Measurements from ENCODE around the gene HNRNPDL. TPM values are rescaled to one million over a fixed set of nuclear protein-coding genes. Genes with fewer than 3 reads are reported as not detected.
A peak's percentile ranks its signal among the peaks of the same experiment; 100 is the strongest.
"Not testable (repeated sequence)": the region's sequence is repeated elsewhere in the genome, so short reads cannot be mapped to it uniquely, and the experiment has no call there.

HNRNPDL gene
- total RNA-seq, 1 donor, result 77.0 TPM

DNA sequence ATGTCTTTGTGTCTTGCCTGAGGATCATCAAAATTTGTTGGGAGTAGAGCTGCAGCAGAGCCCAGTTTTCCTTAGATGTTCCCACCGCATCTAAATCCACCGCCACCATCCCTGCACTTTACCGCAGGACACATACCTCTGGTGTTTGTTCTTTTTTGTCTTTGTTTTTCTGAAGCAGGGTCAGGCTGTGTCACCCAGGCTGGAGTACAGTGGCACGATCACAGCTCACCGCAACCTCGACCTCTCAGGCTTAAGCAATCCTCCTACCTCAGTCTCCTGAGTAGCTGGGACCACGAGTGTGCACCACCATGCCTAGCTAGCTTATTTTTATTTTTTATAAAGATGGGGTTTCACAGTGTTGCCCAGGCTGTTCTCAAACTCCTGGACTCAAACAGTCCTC lies 4.7 kb upstream of the HNRNPDL start:
- no peak for DNase-seq (ENCODE audit: low read depth in 2 of 3, low spot score in 2 of 3)

DNA sequence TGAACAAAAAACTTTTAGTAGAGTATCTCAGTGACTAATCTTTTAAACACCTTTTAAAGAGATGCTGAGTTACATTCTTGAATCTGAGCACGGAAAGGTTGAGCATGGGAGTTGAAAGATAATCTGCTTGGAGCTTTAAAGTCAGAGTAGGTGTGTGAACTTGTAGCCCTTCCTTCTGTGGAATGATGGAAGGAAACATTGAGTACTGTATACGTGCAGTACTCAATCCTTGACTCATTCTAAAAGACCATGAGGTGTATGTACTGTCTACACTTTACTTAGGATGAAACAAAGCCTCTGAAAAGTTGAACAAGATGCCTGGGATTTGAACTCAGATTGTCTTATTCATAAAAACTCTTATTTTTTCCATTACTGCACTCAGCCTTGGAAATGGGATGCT lies 3.5 kb upstream of the HNRNPDL start:
- no peak for DNase-seq (ENCODE audit: low read depth in 2 of 3, low spot score in 2 of 3)

DNA sequence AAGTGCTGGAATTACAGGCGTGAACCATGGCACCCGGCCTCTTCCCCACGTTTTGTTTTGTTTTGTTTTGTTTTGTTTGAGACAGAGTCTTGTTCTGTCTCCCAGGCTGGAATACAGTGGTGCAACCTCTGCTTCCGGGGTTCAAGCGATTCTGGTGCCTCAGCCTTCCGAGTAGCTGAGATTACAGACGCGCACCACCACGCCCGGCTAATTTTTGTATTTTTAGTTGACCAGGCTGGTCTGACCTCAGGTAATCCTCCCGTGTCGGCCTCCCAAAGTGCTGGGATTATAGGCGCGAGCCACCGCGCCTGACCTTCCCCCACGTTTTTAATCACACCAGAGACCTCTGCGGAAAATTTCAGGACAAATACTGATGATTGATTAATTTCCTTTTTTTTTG lies 2.3 kb upstream of the HNRNPDL start:
- DNase-seq (ENCODE audit: low read depth in 2 of 3, low spot score in 2 of 3), result no peak

DNA sequence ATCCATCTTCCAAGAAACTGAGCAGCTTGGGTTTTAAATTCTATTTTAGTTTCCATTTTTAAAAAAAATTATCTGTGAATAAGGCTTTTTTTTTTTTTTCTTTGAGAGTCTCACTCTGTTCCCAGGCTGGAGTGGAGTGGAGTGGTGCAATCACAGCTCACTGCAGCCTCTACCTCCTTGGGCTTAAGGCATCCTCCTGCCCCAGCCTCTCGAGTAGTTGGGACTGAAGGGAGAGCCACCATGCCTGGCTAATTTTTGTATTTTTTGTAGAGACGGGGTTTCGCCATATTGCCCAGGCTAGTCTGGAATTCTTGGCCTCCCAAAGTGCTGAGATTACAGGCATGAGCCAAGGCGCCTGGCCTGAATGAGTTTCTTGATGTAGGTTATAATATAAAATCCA lies 1.6 kb upstream of the HNRNPDL start:
- DNase-seq (ENCODE audit: low read depth in 2 of 3, low spot score in 2 of 3), result no peak

DNA sequence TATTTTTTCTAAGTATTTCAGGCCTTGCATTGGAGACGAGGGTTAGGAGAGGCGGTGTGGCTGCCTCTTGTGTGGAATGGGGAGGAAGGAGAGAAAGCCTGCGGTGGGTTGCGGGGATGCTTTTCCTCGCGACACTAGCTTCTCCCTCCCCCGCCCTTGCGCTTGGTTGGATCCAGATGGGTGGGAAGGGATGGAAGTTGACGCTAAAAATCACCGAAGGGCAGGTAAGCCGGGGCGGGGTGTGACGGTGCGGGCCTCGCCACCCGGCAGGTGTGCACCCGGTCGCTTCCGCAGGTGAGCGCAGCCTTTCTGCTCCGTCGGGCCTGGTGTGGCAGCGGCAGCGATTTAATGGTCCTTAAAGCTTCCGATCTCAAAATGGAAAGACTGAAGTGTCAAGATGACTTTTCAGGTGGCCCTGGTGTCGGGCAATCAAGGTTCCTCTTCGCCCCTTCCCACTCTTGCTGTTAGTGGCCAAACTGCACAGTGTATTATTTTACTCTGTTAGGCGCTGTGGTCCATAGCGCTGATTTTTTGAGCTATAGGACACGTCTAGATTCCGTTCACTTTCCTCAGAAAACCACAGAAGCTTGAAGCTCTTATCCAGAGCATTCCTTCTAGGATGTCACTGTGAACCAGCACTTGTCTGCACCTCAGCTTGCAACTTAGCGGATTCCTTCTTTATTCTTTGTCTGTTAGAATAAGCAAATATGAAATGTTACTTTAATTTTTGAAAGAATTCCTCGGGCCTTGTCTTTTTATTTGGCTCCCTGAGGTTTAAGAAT lies 893 bp upstream of the HNRNPDL start:
- DNase-seq (ENCODE audit: low read depth in 2 of 3, low spot score in 2 of 3), result peak in 2 of 3 donors; percentile 17 to 21

DNA sequence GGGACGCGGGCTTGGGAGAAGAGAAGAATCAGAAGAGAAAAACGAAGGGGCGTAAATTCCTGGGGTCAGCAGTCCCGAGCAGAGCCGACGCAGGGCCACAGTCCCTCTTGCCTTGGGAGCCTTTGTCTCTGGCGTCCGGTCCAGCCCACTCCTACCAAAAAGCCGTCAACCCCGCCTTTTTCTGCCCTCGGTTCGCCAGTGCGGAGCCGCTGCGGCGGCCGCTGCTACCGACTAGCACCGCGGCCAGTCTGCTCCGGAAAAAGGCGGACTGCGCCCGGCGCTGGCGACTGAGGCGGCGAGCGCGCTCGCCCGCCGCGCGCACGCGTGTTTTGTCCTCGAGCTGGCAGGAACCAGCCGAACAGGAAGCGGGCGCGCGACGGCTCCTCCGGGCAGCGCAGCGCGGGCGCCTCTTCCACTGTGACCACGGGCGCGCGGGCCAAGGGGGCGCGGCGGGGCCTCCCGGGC lies 502 bp downstream of the HNRNPDL start:
- DNase-seq (ENCODE audit: low read depth in 2 of 3, low spot score in 2 of 3), result peak in 1 of 3 donors; percentile 64

DNA sequence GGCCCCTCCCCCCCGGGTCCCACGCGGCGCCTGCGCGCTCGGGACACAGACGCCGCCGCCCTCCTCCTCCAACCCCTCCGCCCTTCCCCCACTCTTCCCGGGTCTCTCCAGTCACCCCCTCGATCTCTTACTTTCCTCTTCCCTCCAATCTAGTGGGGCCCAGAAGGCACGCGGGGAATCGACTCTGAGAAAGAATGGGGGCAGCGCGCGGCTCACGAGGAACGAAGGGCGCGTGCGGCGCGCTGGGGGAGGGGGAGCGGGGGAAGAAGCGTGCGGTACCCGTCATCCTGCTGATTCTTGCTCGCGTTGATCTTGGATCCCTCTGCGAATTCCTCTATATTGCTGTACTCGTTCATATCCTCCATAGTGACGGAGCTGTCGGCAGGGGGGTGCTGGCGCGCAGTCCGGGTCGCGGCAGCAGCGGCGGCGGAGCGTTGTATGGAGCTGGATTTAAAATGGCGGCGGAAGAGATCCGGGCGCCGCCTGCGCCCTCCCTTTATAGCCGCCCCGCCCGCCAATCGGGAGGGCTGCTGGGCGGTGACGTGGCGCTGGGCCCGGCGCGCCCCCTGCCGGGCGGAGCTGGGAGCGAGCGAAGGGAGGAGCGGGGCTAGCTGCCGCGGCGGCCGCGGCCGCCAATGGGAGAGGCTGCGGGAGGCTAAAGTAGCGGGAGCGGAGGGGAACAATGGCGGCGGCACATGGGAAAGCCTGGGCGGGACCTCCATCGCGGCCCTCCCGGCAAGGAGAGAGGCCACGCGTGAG lies 1.1 kb downstream of the HNRNPDL start:
- peak; percentile 92 to 98 (median 95) for DNase-seq (ENCODE audit: low read depth in 2 of 3, low spot score in 2 of 3)

DNA sequence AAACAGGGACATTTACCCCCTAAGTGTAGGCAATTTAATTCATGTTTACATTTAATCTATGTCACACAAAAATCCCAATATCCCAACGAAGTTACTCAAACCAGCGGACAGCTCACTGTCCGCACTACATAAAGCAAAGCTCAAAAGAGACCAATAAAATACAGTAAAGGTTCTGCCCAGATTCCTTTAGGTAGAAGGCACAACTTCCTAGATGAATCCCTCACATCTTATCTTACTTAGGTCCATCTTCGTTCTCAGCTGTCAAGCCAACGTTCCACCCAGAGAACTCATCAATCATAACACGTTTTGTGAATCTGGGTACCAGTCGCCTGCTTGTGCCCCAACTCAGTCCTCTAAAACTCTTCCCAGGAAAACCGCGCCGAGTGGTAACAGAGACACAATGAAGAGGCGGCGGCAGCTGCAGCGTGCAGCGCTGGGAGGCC lies 1.7 kb downstream of the HNRNPDL start:
- DNase-seq (ENCODE audit: low read depth in 2 of 3, low spot score in 2 of 3), result no peak

DNA sequence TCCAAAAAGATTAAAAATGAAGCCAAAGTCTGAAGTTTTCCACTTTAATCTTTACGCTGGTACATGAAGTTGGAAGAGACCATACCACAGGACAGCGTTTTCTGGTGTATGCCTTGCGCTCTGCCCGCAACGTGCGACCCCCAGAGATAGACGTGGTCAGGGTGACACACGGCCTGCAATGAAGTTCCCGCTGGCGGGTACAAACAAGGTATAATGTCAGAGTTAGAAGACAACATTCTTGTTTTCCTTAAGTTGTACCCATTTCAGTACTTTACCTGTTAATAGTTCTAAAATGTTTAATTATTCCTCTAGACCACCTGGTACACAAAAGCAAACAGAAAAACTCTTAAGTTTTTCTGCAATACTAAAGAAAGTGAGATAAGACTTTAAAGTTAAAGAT lies 4.8 kb downstream of the HNRNPDL start:
- DNase-seq (ENCODE audit: low read depth in 2 of 3, low spot score in 2 of 3), result no peak

DNA sequence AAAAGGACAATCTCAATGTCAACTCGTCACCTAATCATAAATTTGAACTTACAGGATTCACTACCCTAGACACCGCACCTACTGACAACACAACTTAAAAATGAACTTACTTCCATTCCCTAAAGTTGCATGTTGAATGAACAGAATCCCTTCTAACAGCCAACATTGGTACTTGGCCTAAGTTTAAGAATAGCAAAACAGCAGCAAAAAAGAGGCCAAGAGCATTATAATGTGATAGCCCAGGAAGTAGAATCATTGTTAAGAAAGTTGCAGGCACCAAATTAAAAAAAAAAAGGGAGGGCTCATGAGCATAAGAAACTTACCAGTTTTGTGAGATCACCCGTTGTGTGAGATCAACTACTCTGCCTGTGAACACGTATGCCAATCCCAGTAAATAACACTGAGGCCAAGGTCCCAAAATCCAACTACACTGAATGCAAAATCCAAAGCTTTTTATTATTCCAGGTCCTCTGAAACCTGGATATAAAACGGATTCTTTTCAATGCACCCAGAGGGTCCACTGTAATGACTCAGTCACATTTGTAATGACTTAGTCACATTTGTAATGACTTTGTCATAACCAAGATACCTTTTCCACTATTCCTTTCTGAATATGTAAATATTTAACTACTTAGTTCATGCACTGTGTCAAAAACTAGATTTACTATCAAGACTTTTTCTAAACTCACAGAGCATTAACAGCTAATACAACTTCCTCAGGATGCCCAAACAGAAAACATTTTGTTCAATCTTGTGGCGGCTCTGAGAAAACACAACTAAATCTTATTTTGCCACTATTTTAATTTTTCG lies 6.8 kb downstream of the HNRNPDL start:
- DNase-seq (ENCODE audit: low read depth in 2 of 3, low spot score in 2 of 3), result no peak

DNA sequence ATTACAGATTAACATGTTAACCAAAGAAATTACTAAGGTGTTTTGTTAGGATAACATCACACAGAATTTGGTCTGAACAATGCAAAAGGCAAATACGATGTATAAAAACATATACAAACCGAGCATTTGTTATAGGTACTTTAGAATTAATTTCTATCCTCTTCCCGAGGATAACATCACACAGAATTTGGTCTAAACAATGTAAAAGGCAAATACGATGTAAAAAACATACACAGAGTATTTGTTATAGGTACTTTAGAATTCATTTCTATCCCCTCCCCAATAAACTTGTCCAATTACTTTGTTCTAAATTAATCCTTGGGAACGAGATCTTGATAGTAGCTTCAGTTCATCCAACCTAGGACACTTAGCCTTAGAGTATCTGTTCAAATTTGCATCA lies 7.6 kb downstream of the HNRNPDL start:
- no peak for DNase-seq (ENCODE audit: low read depth in 2 of 3, low spot score in 2 of 3)

DNA sequence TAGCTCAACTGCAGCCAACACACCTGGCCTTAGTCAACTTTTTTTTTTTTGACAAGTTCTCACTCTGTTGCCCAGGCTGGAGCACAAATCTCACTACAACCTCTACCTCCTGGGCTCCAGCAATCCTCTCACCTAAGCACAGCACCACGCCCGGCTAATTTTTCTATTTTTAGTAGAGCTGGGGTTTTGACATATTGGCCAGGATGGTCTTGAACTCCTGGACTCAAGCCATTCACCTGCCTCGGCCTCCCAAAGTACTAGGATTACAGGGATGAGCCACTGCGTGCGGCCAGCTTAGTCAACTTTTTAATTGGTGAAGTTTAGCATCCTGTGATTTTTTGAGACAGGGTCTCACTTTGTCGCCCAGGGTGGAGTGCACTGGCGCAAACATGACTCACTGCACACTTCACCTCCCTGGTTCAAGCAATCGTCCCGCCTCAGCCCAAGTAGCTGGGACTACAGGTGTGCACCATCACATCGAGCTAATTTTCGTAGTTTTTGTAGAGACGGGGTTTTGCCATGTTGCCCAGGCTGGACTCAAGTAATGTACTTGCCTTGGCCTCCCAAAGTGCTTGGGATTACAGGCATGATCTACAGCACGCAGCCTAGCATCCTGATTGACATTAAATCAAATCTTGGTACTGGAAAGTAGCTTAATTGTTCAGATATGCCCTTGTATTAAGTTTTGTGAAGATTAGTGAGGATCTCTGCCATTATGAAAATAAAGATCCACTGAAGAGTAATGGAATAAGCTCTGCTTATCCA lies 8.3 kb downstream of the HNRNPDL start:
- DNase-seq (ENCODE audit: low read depth in 2 of 3, low spot score in 2 of 3), result no peak

DNA sequence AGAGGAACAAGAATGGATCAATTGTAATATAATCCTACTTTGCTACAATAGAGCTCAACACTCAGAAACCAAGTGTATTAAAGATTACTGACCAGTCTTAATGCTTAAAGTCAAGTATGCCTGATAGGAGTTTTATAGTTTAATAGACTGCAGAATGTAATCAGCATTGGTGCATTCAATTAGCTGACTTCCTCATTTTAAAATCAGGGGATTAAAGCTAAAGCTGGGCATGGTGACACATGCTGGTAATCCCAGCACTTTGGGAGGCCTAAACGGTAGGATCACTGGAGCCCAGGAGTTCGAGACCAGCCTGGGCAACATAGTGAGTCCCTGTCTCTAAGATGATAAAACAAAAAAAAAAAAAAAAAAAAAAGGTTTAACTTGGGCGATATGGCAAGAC lies 10.8 kb downstream of the HNRNPDL start:
- DNase-seq (ENCODE audit: low read depth in 2 of 3, low spot score in 2 of 3), result peak in 2 of 3 donors; percentile 17 to 43

DNA sequence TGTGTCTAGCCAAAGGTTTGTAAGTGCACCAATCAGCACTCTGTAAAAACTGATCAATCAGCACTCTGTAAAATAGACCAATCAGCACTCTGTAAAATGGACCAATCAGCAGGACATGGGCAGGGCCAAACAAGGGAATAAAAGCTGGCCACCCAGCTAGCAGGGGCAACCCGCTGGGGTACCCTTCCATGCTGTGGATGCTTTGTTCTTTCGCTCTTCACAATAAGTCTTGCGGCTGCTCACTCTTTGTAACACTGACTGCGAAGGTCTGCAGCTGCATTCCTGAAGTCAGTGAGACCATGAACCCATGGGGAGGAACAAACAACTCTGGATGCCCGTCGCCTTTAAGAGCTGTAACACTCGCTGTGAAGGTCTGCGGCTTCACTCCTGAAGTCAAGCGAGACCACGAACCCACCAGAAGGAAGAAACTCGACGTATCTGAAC lies 14.3 kb downstream of the HNRNPDL start:
- no peak for DNase-seq (ENCODE audit: low read depth in 2 of 3, low spot score in 2 of 3)

DNA sequence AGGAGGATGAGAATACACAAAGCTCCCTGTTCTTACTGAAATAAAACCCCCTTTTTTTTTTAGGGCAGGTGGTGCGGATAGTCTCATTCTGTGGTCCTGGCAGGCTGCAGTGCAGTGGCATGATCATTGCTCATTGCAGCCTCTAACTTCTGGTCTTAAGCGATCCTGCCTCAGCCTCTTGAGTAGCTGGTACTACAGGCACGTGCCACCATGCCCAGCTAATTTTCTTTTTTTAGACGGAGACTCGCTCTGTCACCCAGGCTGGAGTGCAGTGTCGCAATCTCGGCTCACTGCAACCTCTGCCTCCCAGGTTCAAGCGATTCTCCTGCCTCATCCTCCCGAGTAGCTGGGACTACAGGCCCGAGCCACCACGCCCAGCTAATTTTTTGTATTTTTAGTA lies 15.2 kb downstream of the HNRNPDL start:
- not testable (repeated sequence) for DNase-seq (ENCODE audit: low read depth in 2 of 3, low spot score in 2 of 3)

DNA sequence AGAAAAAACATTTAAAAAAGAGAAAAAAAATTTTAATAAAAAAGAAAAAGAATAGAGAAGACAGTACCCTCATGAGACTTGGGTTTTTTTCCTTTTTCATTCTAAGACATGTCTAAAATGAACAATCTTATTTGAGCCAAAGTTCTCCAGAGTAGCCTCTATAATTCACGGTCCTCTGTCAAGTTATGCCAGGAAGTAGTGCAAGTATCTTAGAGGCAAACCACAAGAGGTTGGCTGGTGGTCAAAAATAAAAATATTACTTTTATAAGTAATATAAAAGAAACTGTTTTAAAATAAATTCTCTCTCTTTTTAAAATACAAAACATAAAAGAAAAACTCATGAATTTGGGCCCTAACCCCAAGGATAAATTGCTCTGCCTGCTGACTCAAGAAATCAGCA lies 26.5 kb downstream of the HNRNPDL start:
- DNase-seq (ENCODE audit: low read depth in 2 of 3, low spot score in 2 of 3), result no peak

DNA sequence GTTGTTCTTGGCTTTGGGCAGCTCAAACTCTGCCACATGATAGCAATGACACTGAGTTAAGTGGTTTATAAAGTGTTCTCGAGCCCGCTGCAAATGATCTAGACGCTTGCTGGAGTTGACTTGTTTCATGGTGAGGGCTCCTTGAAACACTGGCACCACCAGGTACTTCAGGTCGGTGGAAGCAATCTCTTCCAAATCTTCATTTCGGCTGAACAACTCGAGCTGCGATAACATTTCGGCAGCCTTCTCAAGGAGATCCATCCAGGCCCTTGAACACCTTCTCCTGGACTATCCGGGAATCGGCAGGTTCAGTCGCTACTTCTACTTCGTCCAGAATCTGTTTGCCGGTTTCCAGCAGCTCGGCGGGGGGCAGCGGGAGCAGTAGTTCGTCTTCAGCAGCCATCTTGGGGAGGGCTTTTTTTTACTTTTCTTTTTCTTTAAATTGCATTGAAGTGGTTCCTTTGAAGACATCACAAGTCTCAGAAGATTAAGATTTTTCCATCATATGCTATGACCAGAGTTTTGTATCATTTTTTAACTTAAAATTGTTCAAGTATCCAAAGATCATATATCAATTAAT lies 28.0 kb downstream of the HNRNPDL start:
- no peak for DNase-seq (ENCODE audit: low read depth in 2 of 3, low spot score in 2 of 3)

DNA sequence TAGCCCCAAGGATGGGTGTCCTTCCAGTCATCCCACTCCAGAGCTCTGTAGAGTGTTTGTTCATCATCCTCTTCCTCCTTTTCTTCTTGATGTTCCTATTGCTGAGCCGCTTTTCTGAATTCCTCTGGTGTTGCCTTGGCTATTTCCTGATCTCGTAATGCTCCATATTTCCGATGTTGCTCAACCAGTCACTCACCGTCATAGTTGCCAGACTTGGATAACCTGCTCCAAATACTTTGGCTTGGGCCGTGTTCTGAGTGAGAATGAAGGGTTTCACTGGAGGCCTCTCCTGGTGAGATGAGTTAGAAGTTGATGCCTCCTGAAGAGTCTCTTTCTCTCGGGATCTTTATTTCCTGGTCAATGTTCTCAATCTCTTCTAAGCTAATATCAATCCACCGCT lies 28.7 kb downstream of the HNRNPDL start:
- no peak for DNase-seq (ENCODE audit: low read depth in 2 of 3, low spot score in 2 of 3)

DNA sequence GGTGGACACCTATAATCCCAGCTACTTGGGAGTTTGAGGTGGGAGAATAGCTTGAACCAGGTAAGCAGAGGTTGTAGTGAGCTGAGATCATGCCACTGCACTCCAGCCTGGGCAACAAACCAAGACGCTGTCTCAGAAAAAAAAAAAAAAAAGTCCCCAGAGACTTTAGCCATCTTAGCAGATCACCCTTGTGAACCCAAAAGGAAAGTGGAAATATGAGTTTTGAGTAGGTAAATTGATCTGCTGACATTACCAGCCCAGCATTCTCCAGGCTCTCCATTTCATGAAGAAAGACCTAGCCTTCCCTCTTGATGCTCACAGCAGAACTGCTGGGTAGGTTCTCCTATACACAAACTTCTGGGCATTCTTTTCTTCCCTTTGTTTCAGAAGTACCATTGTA lies 32.0 kb downstream of the HNRNPDL start:
- no peak for DNase-seq (ENCODE audit: low read depth in 2 of 3, low spot score in 2 of 3)

DNA sequence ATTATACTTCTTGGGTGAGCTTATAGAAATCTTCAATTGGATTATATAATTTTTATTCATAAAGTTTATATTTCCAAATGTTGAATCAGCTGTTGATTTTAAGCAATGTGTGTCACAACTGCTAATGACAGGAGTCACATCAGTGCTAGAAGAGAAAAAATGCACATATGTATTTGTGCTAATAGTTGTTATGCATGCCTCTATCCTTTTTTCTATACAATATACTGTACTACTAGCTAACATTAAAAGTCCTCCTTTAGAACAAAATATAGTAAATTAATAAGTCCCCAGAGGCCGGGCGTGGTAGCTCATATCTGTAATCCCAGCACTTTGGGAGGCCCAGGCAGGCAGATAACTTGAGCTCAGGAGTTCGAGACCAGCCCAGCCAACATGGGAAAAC lies 32.7 kb downstream of the HNRNPDL start:
- DNase-seq (ENCODE audit: low read depth in 2 of 3, low spot score in 2 of 3), result no peak

All from hematopoietic multipotent progenitor cell (in vitro differentiated cells).